ENCODE data around the gene NRIP2. TPM values are rescaled to one million over a fixed set of nuclear protein-coding genes. Genes with fewer than 3 reads are reported as not detected.
"Not testable (repeated sequence)": the region's sequence is repeated elsewhere in the genome, so short reads cannot be mapped to it uniquely, and the experiment has no call there.

NRIP2 gene
- total and polyA plus RNA-seq, 2 donors: 1.1 to 2.3 TPM

DNA sequence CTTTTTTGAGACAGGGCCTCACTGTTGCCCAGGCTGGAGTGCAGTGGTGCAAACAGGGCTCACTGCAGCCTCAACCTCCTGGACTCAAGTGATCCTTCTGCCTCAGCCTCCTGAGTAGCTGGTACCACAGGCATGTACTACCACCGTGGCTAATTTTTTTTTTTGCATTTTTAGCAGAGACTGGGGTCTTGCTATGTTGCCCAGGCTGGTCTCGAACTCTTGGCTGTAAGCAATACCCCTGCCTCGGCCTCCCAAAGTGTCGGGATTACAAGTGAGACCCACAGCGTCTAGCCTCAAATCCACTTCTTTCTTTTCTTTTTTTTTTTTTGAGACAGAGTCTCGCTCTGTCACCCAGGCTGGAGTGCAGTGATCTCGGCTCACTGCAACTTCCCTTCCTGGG lies 28.6 kb upstream of the NRIP2 start:
- not testable (repeated sequence) for DNase-seq (ENCODE audit: low read depth in 6 of 9, low spot score in 9 of 9); H3K27me3 ChIP-seq (ENCODE audit: control insufficient read depth in 2 of 2, insufficient read depth in 1 of 2, low read length in 1 of 2); H3K9me3 ChIP-seq (ENCODE audit: control insufficient read depth in 2 of 2, insufficient read depth in 1 of 2, low read length in 1 of 2); H3K27ac ChIP-seq (ENCODE audit: low read depth in 1 of 2, low read length in 1 of 2); H3K4me3 ChIP-seq (ENCODE audit: low read length in 2 of 2); H3K4me1 ChIP-seq (ENCODE audit: control insufficient read depth in 2 of 2, insufficient read depth in 2 of 2, low read length in 2 of 2)
- peaks cover 68 to 77% of the 10 kb centered on the region in 2 donors for H3K36me3 ChIP-seq (ENCODE audit: control insufficient read depth in 2 of 2, insufficient read depth in 2 of 2, low read length in 1 of 2)
- 98% methylated on average over 7 of the region's 7 CpGs for WGBS

GRCh38 chr12:2862876-2863275 lies 28.0 kb upstream of the NRIP2 start:
- H3K4me3 ChIP-seq (ENCODE audit: low read length in 2 of 2): no peak overlapping the region
- DNase-seq (ENCODE audit: low read depth in 6 of 9, low spot score in 9 of 9): no peak
- no peaks in the 10 kb centered on the region for H3K4me1 ChIP-seq (ENCODE audit: control insufficient read depth in 2 of 2, insufficient read depth in 2 of 2, low read length in 2 of 2)
- H3K27ac ChIP-seq (ENCODE audit: low read depth in 1 of 2, low read length in 1 of 2): no peak overlapping the region
- H3K36me3 ChIP-seq (ENCODE audit: control insufficient read depth in 2 of 2, insufficient read depth in 2 of 2, low read length in 1 of 2): peaks cover 68 to 77% of the 10 kb centered on the region in 2 donors
- no peaks in the 10 kb centered on the region for H3K9me3 ChIP-seq (ENCODE audit: control insufficient read depth in 2 of 2, insufficient read depth in 1 of 2, low read length in 1 of 2)
- no peaks in the 10 kb centered on the region for H3K27me3 ChIP-seq (ENCODE audit: control insufficient read depth in 2 of 2, insufficient read depth in 1 of 2, low read length in 1 of 2)
- WGBS: 97% methylated on average over 7 of the region's 7 CpGs

GRCh38 chr12:2860170-2860569 lies 25.3 kb upstream of the NRIP2 start:
- H3K9me3 ChIP-seq (ENCODE audit: control insufficient read depth in 2 of 2, insufficient read depth in 1 of 2, low read length in 1 of 2): no peaks in the 10 kb centered on the region
- no peaks in the 10 kb centered on the region for H3K4me1 ChIP-seq (ENCODE audit: control insufficient read depth in 2 of 2, insufficient read depth in 2 of 2, low read length in 2 of 2)
- DNase-seq (ENCODE audit: low read depth in 6 of 9, low spot score in 9 of 9): no peak
- H3K36me3 ChIP-seq (ENCODE audit: control insufficient read depth in 2 of 2, insufficient read depth in 2 of 2, low read length in 1 of 2): peaks cover 59 to 72% of the 10 kb centered on the region in 2 donors
- no peak overlapping the region for H3K4me3 ChIP-seq (ENCODE audit: low read length in 2 of 2)
- H3K27me3 ChIP-seq (ENCODE audit: control insufficient read depth in 2 of 2, insufficient read depth in 1 of 2, low read length in 1 of 2): no peaks in the 10 kb centered on the region
- H3K27ac ChIP-seq (ENCODE audit: low read depth in 1 of 2, low read length in 1 of 2): no peak overlapping the region

DNA sequence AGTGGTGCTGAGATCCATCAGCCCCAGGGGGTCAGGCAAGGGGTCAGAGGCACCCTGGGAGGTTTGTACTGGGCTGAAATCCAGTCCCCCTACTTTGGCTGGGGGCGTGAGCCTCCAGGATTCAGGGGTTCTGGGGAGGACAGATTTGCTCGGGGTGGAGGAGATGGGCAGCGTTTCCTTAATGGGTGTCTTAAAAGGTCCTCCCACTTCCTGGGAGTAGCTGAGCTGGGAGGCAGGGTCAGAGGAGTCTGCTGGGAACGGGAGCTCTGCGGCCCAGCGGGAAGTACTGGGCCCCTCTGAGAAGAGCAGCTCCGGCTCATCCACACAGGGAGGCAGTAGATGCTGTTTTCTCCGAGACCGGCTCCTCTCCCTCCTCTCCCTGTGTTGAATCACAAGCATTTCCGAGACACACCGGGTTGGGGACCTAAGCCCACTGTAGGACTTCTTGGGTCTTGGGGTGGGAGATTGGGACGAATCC lies 24.1 kb upstream of the NRIP2 start:
- WGBS: 96% methylated on average over 12 of the region's 12 CpGs
- H3K4me1 ChIP-seq (ENCODE audit: control insufficient read depth in 2 of 2, insufficient read depth in 2 of 2, low read length in 2 of 2): no peaks in the 10 kb centered on the region
- no peak overlapping the region for H3K27ac ChIP-seq (ENCODE audit: low read depth in 1 of 2, low read length in 1 of 2)
- H3K27me3 ChIP-seq (ENCODE audit: control insufficient read depth in 2 of 2, insufficient read depth in 1 of 2, low read length in 1 of 2): no peaks in the 10 kb centered on the region
- H3K9me3 ChIP-seq (ENCODE audit: control insufficient read depth in 2 of 2, insufficient read depth in 1 of 2, low read length in 1 of 2): no peaks in the 10 kb centered on the region
- no peak for DNase-seq (ENCODE audit: low read depth in 6 of 9, low spot score in 9 of 9)
- no peak overlapping the region for H3K4me3 ChIP-seq (ENCODE audit: low read length in 2 of 2)
- peaks cover 47 to 60% of the 10 kb centered on the region in 2 donors for H3K36me3 ChIP-seq (ENCODE audit: control insufficient read depth in 2 of 2, insufficient read depth in 2 of 2, low read length in 1 of 2)

GRCh38 chr12:2858334-2858733 lies 23.5 kb upstream of the NRIP2 start:
- 98% methylated on average over 2 of the region's 2 CpGs for WGBS
- no peaks in the 10 kb centered on the region for H3K9me3 ChIP-seq (ENCODE audit: control insufficient read depth in 2 of 2, insufficient read depth in 1 of 2, low read length in 1 of 2)
- peaks cover 42 to 55% of the 10 kb centered on the region in 2 donors for H3K36me3 ChIP-seq (ENCODE audit: control insufficient read depth in 2 of 2, insufficient read depth in 2 of 2, low read length in 1 of 2)
- no peaks in the 10 kb centered on the region for H3K27me3 ChIP-seq (ENCODE audit: control insufficient read depth in 2 of 2, insufficient read depth in 1 of 2, low read length in 1 of 2)
- DNase-seq (ENCODE audit: low read depth in 6 of 9, low spot score in 9 of 9): no peak
- H3K4me1 ChIP-seq (ENCODE audit: control insufficient read depth in 2 of 2, insufficient read depth in 2 of 2, low read length in 2 of 2): no peaks in the 10 kb centered on the region
- H3K27ac ChIP-seq (ENCODE audit: low read depth in 1 of 2, low read length in 1 of 2): no peak overlapping the region
- H3K4me3 ChIP-seq (ENCODE audit: low read length in 2 of 2): no peak overlapping the region

DNA sequence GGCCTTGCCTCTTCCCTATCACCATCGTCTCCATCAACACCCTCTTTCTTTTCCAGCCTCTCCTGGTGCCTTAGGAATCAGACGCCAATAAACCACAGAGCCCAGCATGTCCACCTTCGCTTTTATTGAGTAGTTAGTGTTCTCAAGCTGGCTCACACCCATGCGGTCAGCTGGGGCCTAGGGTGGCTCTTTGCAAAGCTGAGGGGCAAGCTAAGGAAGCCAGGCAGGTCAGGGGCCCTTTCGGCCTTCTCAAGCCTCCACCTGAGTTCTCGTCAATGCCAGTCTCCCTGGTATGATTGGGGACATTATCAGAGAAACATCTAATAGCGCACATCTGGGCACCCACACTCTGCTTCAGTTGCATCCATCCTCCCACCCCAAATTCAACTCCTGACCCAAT lies 22.7 kb upstream of the NRIP2 start:
- H3K9me3 ChIP-seq (ENCODE audit: control insufficient read depth in 2 of 2, insufficient read depth in 1 of 2, low read length in 1 of 2): no peaks in the 10 kb centered on the region
- H3K27ac ChIP-seq (ENCODE audit: low read depth in 1 of 2, low read length in 1 of 2): no peak overlapping the region
- H3K4me1 ChIP-seq (ENCODE audit: control insufficient read depth in 2 of 2, insufficient read depth in 2 of 2, low read length in 2 of 2): no peaks in the 10 kb centered on the region
- H3K27me3 ChIP-seq (ENCODE audit: control insufficient read depth in 2 of 2, insufficient read depth in 1 of 2, low read length in 1 of 2): no peaks in the 10 kb centered on the region
- WGBS: 97% methylated on average over 7 of the region's 7 CpGs
- H3K4me3 ChIP-seq (ENCODE audit: low read length in 2 of 2): no peak overlapping the region
- no peak for DNase-seq (ENCODE audit: low read depth in 6 of 9, low spot score in 9 of 9)
- peaks cover 34 to 48% of the 10 kb centered on the region in 2 donors for H3K36me3 ChIP-seq (ENCODE audit: control insufficient read depth in 2 of 2, insufficient read depth in 2 of 2, low read length in 1 of 2)

- DNase-seq (ENCODE audit: low read depth in 6 of 9, low spot score in 9 of 9): no peak
These were observed 22.2 kb upstream of the NRIP2 start, which contains the start of gene TEX52 for GRCh38 chr12:2857021-2857431. Gene TEX52 (minus strand): TSS chr12:2857039. CDS start chr12:2857026, 13 bp downstream.

GRCh38 chr12:2856051-2856450 lies 21.2 kb upstream of the NRIP2 start:
- Histone ChIP-seq H3K27ac (ENCODE audit: low read depth in 1 of 2, low read length in 1 of 2) (no peak overlapping the region), H3K4me1 (ENCODE audit: control insufficient read depth in 2 of 2, insufficient read depth in 2 of 2, low read length in 2 of 2) (no peaks in the 10 kb centered on the region), H3K27me3 (ENCODE audit: control insufficient read depth in 2 of 2, insufficient read depth in 1 of 2, low read length in 1 of 2) (no peaks in the 10 kb centered on the region), H3K9me3 (ENCODE audit: control insufficient read depth in 2 of 2, insufficient read depth in 1 of 2, low read length in 1 of 2) (no peaks in the 10 kb centered on the region), H3K36me3 (ENCODE audit: control insufficient read depth in 2 of 2, insufficient read depth in 2 of 2, low read length in 1 of 2) (peaks cover 32 to 38% of the 10 kb centered on the region in 2 donors), H3K4me3 (ENCODE audit: low read length in 2 of 2) (no peak overlapping the region)
- no peak for DNase-seq (ENCODE audit: low read depth in 6 of 9, low spot score in 9 of 9)
- 92% methylated on average over 3 of the region's 3 CpGs for WGBS

More at GRCh38 chr12:2857021-2857431, 22.2 kb upstream of the NRIP2 start, which contains the start of gene TEX52:
- Histone ChIP-seq H3K36me3 (ENCODE audit: control insufficient read depth in 2 of 2, insufficient read depth in 2 of 2, low read length in 1 of 2) (peaks cover 32 to 43% of the 10 kb centered on the region in 2 donors), H3K4me3 (ENCODE audit: low read length in 2 of 2) (no peak within 1 kb of the TSS), H3K9me3 (ENCODE audit: control insufficient read depth in 2 of 2, insufficient read depth in 1 of 2, low read length in 1 of 2) (no peaks in the 10 kb centered on the region), H3K27me3 (ENCODE audit: control insufficient read depth in 2 of 2, insufficient read depth in 1 of 2, low read length in 1 of 2) (no peaks in the 10 kb centered on the region), H3K27ac (ENCODE audit: low read depth in 1 of 2, low read length in 1 of 2) (no peak within 1 kb of the TSS), H3K4me1 (ENCODE audit: control insufficient read depth in 2 of 2, insufficient read depth in 2 of 2, low read length in 2 of 2) (no peaks in the 10 kb centered on the region)
- WGBS: over 99% methylated on average over 3 of the region's 3 CpGs

DNA sequence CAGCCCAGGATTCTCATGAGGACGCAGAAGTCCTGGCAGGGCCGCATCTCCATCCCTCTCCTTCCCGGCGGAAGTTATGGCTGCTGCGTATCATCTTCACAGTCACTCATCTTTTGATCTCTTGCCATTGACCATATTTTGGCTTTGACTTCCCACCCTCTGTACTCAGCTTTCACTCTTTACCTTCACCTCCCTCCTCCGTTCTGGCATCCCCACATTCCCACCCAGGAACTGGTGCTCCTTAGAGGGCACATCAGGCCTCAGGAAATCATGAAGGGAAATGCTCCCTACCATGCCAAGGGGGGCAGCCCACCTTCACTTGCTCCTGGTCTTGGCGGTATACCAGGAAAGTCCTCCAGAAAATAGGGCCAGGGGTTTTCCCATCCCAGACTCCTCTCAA lies 20.7 kb upstream of the NRIP2 start:
- Histone ChIP-seq H3K4me1 (ENCODE audit: control insufficient read depth in 2 of 2, insufficient read depth in 2 of 2, low read length in 2 of 2) (no peaks in the 10 kb centered on the region), H3K9me3 (ENCODE audit: control insufficient read depth in 2 of 2, insufficient read depth in 1 of 2, low read length in 1 of 2) (no peaks in the 10 kb centered on the region), H3K36me3 (ENCODE audit: control insufficient read depth in 2 of 2, insufficient read depth in 2 of 2, low read length in 1 of 2) (peaks cover 32 to 38% of the 10 kb centered on the region in 2 donors), H3K27ac (ENCODE audit: low read depth in 1 of 2, low read length in 1 of 2) (no peak overlapping the region), H3K27me3 (ENCODE audit: control insufficient read depth in 2 of 2, insufficient read depth in 1 of 2, low read length in 1 of 2) (no peaks in the 10 kb centered on the region), H3K4me3 (ENCODE audit: low read length in 2 of 2) (no peak overlapping the region)
- no peak for DNase-seq (ENCODE audit: low read depth in 6 of 9, low spot score in 9 of 9)
- 94% methylated on average over 7 of the region's 7 CpGs for WGBS

All from thymus (tissue), 11 donors.